Activated CD4-positive, alpha-beta T cell treated with anti-CD3 and anti-CD28 coated beads for 1 hour (primary cell): Measurements from ENCODE around the gene FAM162B.
"Not testable (repeated sequence)": the region's sequence is repeated elsewhere in the genome, so short reads cannot be mapped to it uniquely, and the experiment has no call there.

Experiments used
- DNase-seq: peaks from one replicate; pipeline ENCODE4 v3.0.0-alpha.2; 2020

Gene FAM162B

DNA sequence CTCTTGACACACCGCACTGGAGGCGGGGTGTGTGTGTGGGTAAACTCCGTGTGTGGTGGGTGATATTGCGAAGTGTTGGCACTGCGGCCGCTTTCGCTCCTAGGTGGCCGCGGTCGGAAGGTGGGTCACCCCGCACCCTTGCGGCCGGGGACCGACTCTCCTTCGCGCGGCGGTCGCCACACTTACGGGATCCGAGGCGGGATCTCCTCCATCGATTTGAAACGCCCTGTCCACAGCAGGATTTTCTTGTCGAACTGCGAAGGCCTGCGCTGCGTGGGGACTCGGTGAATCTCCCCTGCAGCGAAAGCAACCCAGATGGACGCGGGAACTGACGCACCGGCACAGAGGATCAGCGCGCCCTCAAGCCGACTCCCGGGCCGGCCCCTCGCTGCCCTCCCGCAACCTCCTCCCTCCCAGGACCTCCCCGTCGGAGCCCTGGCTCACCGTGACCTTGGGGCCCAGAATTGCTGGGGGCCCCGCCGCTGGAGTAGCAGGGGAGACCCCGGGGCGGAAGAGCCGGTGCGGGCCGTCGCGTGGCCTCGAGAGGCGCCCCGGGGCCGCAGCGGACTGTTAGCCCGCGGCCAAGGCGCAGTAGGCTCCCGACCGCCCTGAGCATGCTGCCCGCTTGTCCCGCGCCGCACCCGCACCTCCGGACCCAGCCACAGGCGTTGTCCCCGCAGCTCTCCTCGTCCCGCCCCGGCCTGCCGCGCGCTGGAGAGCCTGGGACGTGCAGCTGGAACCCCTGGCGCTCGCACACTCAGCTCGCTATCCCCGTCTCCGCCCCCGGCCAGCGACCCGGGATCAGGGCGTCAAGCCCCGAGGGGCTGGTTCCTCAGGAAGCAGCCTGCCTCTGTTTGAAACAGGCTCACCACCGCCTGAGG is at the start of gene FAM162B:
FAM162B (minus strand) TSS at position 759 of the 881 bp plus-strand sequence; CDS start at position 616, 143 bp downstream.
- no peak for DNase-seq

- no peak for DNase-seq
These were observed 46.6 kb upstream of the FAM162B start for GRCh38 chr6:116812051-116812650.

DNA sequence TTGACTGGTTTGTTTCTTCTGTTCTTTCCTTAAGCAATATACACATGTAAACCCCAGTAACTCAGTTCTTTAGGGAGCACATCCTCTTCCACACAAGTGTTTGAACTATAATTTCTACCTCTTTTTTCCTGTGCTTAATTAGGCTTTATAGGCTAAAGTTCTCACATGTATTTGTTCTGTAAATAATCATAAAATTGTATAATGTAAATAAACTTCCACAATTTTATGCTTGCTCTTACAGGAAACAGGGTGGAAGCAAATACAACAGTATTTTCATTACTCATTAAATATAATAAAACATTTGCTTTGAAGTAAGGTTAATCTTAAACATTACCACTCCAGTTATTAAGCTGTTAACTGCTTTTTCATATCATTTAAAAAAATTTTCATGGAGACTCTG is 36.5 kb upstream of the FAM162B start:
- DNase-seq = no peak

- no peak for DNase-seq
These were observed 34.4 kb upstream of the FAM162B start for GRCh38 chr6:116799945-116800344.

DNA sequence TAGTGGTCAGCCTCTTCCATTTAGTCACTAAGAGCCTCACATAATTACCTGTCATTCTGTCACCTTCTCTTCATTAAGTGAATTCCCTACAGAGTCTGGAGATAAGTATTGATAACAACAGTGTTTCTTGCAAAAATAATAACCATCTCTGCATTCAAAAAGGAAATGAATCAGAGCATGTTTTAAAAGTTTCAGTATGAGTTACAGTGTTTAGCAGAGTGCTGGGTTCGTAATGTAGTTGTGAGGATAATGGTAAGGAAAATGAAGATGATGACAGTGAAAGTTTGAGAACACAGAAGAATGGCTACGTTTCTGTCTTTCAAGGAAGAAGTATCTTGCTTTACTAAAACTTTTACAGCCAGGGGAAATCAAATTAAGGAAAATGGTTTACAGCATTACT is 32.1 kb upstream of the FAM162B start:
- no peak for DNase-seq

GRCh38 chr6:116793224-116793623 is 27.7 kb upstream of the FAM162B start:
- no peak for DNase-seq

DNA sequence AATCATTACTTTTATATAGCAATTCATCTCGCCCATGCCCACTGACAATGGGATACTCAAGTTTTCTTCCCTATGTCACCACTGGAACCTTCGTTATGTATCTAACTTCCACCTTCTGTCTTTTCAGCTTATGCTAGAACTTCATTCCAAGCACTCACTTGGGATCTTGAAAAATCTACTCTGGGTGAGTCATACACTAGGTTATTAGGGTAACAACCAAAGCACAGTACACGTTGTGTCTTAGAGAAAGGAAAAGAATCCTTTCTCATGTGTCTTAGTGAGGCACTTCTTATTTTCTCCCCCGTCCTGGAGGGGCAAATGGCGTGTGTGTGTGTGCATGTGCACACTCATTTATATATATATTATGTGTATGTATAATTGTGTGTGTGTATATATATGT is 18.3 kb upstream of the FAM162B start:
- no peak for DNase-seq

DNA sequence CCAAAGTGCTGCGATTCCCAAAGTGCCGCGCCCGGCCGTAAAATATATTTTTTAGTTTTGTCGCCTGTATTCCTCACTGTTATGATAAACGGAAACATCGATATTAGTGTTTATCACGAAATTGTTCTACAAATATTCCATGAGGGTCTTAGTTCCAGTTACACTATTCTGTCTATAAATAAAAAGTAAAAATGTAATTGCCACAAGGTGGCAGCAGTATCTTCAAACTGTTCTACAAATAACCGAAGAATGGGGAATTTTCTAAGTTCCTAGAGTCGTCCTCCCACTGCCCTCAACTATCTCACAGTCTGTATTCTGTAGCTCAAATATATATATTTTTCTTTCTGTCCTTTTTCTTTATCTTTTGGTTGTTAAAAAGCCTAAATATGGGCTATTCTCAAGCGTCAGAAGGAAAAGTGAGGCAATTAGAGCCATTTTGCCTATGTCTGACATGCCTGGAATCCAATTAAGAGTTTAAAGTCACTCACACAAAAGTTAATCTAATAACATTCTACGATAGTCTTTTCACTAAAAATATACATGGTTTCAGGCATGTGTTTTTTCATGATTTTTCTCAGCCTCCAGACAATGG is 14.2 kb upstream of the FAM162B start:
- no peak for DNase-seq

DNA sequence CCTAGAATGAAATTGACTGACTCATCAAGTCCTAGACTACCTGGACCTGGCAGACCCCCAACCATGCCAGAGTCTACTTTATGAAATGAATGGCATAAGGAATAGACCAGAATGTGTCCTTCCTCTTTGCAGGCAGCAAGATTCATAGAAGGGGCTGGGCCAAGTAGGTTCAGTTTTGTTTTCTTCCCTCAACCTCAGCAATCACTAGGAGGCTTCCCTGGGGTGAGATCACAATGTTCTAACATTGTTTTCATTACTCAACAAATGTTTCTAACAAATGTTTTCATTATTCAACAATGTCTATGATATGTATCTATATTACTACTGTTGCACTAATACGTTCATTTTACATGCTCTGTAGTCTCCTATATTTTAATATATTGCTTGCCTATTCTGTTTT is 8.4 kb upstream of the FAM162B start:
- no peak for DNase-seq

DNA sequence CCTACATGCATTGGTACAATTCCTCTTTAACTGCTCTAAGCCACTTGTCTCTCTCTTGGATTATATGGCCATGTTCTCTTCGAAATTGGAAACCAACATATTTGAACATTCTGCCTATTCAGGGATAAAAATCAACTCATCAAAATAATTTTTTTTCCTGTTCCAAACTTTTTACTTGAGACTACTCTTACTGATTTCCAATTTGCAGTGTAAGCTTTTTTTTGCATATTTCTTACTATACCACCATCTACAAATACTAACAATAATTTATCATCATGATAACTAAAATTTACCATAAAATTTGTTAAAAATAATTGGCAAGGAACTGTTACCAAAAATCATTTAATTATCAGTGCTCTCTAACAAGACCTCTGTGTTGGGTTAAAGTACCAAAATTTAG is 6.9 kb upstream of the FAM162B start:
- DNase-seq = no peak

GRCh38 chr6:116767715-116768114 is 2.2 kb upstream of the FAM162B start:
- DNase-seq = no peak

DNA sequence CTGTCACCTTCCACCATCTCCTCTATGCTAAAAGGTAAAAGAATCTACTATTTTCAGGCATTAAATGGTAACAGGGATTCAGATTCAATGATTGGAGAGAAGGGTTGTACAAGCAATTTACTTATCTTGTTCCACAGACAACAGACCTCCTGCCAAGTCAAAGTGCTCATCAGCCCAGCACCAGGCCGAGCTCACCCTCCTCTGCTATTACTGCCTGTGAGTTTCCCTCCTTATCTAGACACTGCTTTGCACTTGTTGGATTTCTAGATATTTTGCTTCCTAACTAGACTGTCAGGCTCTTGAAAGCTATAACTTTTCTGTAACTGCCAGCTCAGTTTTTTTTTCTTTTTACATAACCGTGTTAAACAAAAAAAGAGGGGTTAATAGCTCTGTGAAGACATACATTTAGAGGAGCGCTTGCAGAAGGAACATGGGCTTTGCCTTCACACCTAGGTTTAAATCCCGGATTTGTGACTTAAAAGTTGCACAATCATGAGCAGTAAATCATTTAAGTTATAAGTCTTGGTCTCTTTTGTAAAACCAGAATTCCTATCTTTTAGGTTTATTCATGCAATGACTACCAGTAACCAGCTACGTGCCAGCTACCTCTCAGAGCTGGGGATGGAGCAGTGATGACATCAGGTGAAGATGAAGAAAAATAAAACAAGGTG is 1.1 kb upstream of the FAM162B start:
- no peak for DNase-seq

- no peak for DNase-seq
These were observed 924 bp downstream of the FAM162B start for GRCh38 chr6:116764629-116764960.

DNA sequence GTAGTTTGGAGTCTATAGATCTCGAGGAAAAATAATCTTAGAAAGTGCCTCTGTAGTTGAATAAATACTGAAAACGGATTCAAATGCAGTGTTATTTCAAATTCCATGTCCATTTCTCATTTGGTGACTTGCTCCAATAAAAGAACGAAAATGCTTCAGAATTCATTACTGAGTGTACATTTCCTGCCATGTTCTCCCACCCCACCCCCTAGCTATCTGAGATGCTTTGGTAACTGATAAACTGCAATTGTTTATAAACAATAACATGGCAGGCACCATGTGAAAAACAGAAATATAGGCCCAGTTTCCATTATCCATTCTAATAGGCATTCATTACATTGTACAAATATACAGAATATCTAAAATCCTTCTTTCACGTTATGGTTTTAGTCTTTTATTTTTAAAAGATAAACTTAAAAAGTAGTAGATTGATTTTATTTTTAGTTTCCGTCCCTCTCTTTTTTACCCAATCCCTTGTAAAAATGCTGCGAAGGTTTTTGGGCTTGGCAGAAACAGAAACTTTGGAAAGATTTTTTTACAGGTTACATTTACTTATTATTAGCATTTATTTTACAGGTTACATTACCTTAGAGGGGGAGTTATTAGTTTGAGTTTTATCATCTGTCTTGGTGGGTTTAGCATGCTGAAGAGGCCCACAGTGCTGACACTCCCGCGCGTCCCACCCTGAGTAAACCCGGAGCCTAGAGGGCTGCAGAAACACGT is 1.5 kb downstream of the FAM162B start:
- no peak for DNase-seq

DNA sequence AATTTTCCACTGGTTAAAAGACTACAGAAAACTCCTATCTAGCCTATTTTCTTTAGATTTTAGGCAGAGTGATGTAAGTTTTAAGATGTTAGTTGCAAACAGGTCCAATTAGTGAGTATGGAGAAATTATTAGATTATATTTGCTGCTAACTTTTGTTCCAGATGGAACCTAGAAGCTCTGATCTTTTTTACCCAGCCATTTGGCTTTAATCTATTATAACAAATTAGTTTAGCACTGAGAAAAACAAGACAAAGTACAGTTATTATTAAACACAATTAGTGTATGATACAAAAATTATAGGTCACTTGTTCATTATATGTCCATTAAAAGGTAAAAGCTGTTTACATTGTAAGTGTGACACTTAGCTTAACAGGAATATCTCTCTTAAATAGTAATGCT is 2.5 kb downstream of the FAM162B start:
- DNase-seq = no peak

- no peak for DNase-seq
These were observed 3.3 kb downstream of the FAM162B start for GRCh38 chr6:116762235-116762634.

- DNase-seq = no peak
These were observed 3.7 kb downstream of the FAM162B start for GRCh38 chr6:116761779-116762178.

- no peak for DNase-seq
These were observed 20.3 kb downstream of the FAM162B start for GRCh38 chr6:116745176-116745575.

- no peak for DNase-seq
These were observed 23.9 kb downstream of the FAM162B start for GRCh38 chr6:116741571-116741970.

DNA sequence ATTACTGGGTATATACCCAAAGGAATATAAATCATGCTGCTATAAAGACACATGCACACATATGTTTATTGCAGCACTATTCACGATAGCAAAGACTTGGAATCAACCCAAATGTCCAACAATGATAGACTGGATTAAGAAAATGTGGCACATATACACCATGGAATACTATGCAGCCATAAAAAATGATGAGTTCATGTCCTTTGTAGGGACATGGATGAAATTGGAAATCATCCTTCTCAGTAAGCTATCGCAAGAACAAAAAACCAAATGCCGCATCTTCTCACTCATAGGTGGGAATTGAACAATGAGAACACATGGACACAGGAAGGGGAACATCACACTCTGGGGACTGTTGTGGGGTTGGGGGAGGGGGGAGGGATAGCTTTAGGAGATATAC is 25.0 kb downstream of the FAM162B start:
- not testable (repeated sequence) for DNase-seq

- no peak for DNase-seq
These were observed 28.5 kb downstream of the FAM162B start for GRCh38 chr6:116737004-116737403.

- DNase-seq = no peak
These were observed 35.0 kb downstream of the FAM162B start for GRCh38 chr6:116730513-116730912.

GRCh38 chr6:116726947-116727346 is 38.6 kb downstream of the FAM162B start:
- DNase-seq = no peak
